Tongue (tissue), 2 donors: ENCODE results near the gene PCSK4. TPM values are rescaled to one million over a fixed set of nuclear protein-coding genes. Genes with fewer than 3 reads are reported as not detected.
"Not testable (repeated sequence)": the region's sequence is repeated elsewhere in the genome, so short reads cannot be mapped to it uniquely, and the experiment has no call there.

Experiments
- DNase-seq: peaks from one replicate; pipeline ENCODE4 v3.0.0-alpha.2; 2015
- total RNA-seq: library from RNA; depleted of rRNA; stranded (reverse); fragments of >200 nt; gene quantifications from one replicate; pipeline ENCODE4 v1.2.3, GENCODE V29; 2014

The PCSK4 gene
- total RNA-seq, 1 donor from 2014 or later = 1.0 TPM

DNA sequence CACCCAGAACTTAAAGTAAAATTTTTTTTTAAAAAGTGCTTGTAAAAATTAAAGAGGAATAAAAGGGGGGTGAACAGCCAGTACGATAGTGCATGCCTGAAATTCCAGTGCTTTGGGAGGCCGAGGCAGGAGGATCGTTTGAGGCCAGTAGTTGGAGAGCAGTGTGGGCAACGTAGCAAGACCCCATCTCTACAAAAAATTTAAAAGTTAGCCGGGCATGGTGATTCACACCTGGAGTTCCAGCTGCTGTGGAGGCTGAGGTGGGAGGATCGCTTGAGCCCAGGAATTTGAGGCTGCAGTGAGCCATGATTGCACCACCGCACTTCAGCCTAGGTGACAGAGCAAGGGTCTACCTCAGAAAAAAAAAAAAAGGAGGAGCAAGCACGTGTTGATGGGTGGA lies 14.9 kb upstream of the PCSK4 start:
- no peak for DNase-seq

DNA sequence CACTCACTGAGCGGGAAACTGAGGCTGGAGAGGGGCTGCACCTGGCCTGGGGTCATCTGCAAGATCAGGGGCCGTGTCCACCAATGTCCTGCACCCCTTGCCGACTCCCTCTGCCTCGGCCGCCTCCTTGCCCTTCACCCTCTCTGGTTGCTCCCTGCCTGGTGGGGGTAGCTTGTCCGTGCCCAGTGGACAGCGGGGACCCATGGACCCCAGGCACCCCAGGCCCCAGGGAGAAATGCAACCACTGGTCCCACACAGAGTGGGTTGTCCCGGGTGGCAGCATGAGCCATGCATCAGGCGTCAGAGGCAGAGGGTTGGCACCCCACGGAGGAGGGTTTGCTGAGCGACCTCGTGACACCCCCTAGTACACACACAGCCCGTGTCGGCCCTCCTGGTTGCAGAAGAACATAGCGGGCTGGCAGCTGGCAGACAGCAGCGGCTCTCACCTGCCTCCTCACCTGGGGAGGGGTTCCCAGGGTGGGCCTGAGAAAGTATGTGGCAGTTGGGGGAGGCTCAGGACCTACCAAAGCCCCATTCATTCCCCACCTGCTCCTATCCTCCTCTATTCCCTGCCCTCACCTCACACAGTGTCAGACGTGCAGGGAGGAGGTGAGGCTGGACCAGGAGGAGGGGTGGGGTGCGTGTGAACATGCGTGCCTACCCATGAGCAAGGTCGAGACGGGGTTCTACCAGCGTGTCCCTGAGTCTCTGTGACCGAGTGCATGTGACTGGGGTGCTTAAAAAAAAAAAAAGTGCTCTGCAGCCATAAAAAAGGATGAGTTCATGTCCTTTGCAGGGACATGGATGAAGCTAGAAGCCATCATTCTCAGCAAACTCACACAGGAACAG lies 14.0 kb upstream of the PCSK4 start:
- DNase-seq = no peak

DNA sequence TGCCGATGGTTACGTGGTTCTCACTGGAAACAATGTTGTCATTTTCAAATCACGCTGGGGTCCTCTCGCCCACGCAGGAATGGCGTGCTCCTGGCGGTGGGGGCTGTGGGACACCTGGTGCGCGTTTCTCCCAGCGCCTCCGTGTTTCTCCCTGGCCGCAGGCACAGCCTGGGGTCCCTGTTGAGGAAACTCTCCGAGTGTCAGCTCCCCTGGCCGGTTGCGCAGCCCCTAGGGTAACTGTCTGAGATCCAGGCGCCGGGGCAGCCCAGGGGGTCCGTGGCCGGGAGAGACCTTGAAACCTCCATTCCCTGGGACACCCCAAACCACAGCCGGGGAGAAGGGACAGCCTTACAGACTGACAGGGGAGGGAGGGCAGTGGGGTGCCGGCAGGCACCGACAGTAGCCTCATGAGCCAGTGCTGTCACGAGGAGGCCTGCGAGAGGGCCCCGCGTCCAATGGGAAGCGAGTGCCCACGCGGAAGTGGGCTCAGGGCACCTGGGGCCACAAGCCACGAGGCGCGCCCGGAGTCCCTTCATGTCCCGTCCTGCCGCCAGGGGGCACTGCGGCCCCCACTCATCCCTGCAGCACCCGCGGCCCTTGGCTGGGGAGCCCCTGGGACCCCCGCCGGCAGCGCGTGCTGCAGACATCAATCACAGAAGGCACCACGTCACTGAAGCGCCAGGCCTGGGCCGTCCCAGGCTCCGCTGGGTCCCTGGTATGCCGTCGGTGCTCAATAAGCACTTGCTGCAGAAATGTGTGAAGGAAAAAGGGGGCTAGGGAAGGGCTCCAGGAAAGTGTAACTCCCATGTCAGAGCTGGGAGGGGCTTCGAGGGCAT lies 13.2 kb upstream of the PCSK4 start:
- DNase-seq = peak; percentile 52

DNA sequence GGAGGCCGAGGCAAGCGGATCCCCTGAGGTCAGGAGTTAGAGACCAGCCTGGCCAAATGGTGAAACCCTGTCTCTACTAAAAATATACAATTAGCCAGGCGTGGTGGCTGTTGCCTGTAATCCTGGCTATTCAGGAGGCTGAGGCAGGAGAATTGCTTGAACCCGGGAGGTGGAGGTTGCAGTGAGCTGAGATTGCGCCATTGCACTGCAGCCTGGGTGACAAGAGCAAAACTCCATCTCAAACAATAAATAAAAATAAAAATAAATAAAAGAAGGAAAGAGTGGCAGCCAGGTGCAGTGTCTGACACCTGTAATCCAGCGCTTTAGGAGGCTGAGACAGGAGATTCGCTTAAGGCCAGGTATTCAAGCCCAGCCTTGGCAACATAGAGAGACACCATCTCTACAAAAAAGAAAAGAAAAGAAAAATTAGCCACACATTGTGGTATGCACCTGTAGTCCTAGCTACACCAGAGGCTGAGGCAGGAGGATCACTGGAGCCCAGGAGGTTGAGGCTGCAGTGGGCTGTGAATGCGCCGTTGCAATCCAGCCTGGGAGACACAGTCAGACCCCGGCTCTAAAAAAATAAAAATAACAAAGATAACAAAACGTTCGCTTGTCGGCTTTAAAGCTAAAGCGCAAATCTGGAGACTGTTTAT lies 12.4 kb upstream of the PCSK4 start:
- no peak for DNase-seq

DNA sequence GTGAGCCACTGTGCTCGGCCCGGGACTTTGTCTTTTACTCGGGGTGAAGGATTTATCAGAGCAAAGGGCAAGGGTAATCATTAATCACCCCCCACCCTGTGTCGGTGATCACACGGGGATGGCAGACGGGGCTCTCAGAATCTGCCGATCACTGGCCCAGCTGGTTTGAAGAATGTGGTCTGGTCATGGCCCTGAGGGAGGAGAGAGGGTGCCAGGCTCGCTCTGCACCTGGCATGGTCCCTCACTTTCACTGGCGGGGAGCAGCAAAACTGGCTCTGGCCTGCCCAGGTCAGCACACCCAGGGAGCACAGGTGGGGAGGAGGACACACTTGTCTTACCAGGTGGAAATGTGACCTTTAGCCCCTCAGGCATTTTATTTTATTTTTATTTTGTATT lies 11.0 kb upstream of the PCSK4 start:
- no peak for DNase-seq

DNA sequence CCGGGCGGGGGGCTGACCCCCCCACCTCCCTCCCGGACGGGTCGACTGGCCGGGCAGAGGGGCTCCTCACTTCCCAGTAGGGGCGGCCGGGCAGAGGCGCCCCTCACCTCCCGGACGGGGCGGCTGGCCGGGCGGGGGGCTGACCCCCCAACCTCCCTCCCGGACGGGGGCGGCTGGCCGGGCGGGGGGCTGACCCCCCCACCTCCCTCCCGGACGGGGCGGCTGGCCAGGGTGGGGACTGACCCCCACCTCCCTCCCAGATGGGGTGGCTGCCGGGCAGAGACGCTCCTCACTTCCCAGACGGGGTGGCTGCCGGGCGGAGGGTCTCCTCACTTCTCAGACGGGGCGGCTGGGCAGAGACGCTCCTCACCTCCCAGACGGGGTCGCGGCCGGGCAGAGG lies 9.1 kb upstream of the PCSK4 start:
- DNase-seq = not testable (repeated sequence)

DNA sequence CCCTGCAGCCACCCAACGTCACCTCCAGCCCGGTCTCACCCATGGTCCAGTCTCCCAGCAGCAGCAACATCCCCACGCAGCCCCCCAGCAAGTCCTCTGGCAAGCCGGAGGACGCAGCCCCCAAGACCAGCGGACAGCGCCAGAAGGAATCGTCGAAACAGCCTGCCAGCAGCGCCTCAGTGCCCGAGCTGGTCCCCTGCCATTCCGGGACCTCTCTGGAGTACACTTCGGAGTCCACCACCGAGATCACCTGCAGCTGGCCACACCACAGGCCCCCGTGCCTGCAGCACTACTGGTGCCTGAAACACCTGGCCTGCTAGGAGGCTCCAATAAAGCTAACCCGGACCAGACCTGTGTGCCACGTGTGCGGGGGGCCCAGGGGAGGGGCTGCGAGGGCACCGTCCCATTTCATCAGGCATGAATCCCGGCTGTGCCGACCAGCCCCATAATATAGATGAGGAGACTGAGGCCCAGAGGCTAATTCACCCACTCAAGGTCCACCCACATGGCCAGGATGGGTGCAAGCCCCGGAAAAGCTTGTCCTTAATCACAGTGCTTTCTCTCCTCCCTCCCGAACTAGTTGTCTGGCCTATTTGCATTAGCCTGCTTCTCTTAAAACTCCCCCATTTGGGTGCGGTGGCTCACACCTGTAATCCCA lies 7.6 kb upstream of the PCSK4 start:
- DNase-seq = no peak

DNA sequence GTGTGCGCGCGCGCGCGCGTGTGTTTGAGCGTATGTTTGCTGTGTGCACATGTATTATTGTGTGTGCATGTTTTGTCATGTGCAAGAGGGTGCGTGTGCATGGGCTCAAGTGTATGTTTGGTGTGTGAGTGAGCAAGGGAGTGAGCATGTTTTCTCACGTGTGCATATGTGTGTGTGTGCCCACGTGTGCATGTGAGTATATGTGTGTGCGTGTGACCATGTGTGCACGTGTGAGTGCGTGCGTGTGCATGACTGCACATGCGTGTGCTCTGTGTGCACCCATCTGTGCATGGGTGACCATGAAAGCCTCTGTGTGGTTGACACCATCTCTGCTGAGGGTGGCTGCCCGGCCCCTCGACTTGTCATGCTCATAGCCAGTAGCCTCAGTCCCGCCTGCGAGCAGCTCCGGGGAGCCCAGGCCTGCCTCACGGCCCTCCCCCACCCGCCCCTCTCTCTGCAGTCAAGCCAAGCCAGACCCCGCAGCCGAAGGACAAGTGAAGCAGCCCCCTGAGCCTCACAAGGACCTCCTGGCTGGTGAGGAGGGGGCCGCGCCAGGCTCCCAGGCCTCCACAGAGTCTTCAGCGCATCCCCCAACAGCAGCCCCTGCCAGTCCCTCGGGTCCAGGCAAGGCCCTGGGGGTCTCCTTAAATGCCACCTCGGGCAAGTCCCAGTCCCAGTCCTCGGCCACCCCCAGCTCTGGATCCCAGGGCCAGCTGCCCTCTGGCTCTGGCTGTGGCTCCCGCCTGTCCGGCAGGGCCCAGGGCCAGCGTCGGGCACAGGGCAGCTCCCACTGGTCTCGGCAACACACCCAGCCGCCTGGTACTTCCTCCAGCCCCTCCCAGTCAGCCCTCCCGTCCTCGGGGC lies 6.8 kb upstream of the PCSK4 start:
- no peak for DNase-seq

DNA sequence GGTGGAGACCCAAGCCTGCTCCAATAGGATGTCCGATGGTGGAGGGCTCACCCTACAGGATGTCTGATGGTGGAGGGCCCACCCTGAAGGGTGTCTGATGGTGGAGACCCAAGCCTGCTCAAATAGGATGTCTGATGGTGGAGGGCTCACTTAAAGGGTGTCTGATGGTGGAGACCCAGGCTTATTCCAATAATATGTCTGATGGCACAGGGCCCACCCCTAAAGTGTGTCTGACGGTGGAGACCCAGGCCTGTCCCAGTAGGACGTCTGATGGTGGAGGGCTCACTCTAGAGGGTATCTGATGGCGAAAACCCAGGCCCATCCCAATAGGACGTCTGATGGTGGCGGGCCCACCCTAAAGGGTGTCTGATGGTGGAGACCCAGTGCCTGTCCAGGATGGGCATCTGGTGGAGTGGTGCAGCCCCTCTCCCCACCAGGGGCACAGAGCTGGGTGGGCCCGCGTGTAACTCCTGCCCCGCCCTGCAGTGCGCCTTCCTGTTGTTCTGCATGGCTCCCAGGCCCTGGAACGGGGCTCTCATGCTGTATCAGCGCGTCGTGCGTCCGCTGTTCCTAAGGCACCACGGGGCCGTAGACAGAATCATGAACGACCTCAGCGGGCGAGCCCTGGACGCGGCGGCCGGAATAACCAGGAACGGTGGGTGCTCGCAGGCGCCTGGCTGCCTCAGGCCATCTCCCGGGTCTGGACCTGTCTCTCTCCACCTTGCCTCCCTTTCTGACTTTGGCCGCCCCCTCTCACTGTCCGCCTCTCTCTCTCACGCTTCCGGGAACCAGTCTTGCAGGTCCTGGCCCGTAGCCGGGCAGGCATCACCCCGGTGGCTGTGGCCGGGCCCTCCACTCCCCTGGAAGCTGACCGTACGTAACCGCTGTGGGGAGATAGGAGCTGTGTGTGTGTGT lies 5.9 kb upstream of the PCSK4 start:
- DNase-seq = no peak

DNA sequence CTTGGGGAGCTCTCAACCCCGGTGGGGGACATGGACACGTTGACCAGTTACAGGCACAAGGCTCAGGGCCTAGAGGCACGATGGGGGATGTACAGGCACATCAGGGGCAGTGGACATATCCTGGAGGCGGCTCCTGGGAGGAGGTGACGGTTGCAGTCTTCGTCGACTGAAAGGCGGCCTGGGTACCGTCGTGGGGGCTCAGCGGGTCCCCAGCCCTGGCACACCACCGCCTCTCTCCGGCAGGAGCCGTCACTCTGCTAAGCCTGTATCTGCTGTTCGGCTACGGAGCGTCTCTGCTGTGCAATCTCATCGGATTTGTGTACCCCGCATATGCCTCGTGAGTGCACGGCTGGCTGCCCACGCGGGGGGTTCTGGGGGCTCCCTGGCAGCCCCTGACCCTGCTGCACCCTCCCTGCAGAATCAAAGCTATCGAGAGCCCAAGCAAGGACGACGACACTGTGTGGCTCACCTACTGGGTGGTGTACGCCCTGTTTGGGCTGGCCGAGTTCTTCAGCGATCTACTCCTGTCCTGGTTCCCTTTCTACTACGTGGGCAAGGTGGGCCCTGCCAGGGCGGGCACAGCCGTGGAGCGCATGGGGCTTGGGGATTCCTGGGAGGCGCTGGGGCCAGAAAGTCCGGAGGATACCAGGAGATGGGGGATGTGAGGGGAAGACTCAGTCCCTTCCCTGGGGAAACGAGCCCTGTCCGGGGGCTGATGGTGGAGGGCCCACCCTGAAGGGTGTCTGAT lies 5.1 kb upstream of the PCSK4 start:
- no peak for DNase-seq

DNA sequence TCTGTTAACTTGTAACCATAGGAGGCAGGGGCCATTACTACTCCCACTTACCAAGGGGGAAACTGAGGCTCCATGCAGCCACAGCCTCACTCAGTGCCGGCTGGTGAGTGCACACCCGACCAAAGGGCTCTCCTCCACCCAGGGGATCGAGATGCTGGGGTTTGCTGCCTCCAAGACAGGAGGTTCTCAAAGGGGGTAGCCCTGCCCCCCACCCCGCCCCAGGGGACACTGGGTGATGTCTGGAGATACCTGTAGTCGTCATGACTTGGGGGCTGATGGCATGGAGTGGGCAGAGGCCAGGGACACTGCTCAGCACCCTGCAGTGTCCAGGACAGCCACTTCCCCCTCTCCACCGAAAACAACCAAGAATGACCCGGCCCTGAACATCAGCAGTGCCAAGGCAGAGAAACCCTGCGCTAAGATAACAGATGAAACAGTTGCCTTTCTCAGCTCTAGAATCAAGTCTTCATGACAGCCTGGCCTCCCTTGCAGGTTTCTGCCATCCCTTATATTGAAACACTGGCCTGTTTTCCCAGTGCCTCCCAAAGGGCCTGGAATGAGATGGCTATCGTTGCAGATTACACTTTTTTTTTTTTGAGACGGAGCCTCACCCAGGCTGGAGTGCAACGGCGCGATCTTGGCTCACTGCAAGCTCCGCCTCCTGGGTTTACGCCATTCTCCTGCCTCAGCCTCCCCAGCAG lies 4.1 kb upstream of the PCSK4 start:
- DNase-seq = no peak

DNA sequence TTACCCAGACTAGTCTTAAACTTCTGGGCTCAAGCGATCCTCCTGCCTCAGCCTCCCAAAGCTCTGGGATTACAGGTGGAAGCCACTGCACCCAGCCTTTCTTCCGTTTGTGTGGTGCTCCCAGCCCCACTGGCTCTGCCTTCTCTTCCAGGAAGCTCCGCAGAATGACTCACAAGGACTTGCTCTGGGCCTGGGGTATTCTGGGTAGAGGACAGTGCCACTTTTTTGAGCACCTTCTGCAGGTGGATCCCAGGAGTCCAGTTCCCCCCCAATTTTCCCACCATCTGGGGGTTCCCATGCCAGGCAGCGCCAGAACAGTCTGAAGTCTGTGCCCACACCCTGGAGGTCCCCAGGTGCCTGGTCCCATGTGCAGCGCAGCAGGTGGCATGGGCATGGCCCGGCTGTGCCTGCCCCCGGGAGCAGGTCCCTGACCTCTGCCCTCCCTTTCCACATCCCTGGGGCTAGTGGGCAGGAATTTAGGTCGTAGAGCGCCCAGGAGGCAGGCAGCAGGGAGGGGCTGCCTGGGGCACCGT lies 2.4 kb upstream of the PCSK4 start:
- DNase-seq = no peak

DNA sequence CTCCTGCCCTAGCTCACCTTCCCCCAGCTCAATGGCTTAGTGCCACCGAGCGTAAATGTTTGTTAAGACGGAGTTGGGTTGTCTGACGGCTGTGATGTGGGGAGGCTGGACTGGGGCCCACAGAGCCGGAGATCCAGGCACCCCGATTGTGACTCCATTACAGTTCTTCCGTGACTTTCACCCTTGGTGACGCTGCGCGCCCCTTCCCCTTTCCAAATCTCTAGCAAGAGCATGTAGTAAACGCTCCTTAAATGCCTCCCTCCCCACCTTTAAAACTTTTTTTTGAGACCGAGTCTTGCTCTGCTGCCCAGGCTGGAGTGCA lies 1.7 kb upstream of the PCSK4 start:
- DNase-seq = no peak

DNA sequence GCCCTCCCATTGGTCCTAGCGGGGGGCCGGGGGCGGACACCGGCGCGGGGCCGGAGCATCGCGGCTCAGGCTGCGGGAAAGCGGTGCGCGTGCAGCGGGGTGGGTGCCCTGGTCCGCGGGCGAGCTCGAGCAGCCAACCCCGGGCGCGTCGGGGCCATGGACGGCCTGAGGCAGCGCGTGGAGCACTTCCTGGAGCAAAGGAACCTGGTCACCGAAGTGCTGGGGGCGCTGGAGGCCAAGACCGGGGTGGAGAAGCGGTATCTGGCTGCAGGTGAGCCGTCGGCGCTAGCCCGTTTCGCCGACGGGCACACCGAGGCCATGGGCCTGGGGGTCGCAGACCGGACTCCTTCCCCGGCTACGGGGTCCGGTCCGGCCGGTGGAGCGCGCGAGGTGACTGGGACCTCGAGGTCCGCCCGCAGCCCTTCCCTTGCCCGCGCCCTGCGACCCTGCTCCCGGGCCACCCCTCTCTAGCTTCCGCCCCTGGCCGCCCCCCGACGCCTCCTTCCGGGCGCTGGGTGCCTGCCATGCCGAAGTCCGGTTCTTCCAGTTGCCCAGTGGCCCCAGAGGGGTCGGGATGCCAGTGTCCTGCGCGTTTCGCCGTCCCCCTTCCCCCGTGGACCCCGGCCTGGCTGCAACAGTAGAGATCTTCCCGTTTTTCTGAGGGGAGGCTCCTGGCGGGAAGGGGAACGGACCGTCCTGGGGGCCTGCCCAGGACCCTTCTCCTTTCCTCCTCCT lies 1.1 kb upstream of the PCSK4 start, which contains the start of gene REEP6:
Gene REEP6, plus strand, starts transcription at position 68 of the 735 bp plus-strand sequence. Its CDS starts 89 bp downstream, at position 157.
- no peak for DNase-seq

DNA sequence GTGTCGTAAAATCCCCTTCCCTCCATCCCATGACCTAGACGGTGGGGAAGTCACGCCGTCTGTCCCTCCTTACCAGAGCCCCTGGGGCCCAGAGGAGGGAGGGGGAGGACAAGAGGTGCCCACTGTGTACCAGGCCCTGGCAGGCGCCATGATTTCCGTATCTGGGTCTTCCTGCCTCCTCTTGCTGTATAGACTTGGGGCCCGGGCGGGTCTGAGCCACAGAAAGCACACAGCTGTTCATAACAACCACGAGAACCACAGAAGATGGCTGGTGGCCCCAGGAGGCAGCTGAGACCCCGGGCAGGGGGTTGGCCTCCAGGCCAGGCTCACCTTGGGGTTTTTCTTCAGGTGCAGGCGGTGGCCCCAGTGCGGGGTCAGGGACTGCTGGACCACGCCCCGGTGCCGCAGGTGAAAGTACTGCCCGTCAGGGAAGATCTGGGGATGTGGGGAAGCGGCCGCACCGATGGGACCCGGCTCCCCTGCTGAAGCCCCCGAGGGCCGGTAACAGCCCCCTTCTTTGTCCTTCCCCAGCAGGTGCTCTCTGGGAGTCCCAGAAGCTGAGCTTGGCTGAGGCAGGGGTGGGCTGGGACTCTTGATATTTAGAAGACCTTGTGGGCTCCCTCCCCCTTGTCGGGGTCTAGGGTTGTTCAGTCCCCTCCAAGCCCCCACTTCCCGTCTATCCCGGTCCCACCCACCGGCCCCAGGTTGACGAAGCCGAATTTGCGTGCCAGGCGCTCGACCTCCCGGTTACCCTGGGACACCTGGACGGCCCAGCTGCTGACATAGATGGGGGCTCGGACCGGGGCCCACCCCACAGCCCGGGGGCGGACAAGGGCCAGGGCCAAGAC lies 463 bp downstream of the PCSK4 start:
- DNase-seq = no peak

DNA sequence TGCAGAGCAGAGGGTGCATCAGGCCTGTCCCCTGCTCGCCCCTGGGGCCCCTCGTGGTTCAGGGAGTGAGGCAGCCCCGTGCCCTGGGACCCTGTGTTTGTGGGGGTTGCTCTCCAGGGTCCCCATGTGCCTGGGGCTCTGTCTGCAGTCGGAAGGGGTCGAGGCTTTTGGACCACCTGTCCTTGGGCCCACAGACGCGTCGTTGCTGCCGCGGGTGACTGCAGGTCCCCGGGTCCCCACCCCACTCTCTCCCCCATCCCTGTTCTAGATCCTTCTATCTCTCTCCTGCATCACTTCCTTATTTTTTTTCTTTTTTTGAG lies 1.9 kb downstream of the PCSK4 start:
- DNase-seq = no peak
